ENCODE data around the gene GORASP1. TPM values are rescaled to one million over a fixed set of nuclear protein-coding genes. Genes with fewer than 3 reads are reported as not detected.

Gene GORASP1
- total and polyA plus RNA-seq, 10 donors, result 20.6 to 74.5 (median 62.2) TPM

DNA sequence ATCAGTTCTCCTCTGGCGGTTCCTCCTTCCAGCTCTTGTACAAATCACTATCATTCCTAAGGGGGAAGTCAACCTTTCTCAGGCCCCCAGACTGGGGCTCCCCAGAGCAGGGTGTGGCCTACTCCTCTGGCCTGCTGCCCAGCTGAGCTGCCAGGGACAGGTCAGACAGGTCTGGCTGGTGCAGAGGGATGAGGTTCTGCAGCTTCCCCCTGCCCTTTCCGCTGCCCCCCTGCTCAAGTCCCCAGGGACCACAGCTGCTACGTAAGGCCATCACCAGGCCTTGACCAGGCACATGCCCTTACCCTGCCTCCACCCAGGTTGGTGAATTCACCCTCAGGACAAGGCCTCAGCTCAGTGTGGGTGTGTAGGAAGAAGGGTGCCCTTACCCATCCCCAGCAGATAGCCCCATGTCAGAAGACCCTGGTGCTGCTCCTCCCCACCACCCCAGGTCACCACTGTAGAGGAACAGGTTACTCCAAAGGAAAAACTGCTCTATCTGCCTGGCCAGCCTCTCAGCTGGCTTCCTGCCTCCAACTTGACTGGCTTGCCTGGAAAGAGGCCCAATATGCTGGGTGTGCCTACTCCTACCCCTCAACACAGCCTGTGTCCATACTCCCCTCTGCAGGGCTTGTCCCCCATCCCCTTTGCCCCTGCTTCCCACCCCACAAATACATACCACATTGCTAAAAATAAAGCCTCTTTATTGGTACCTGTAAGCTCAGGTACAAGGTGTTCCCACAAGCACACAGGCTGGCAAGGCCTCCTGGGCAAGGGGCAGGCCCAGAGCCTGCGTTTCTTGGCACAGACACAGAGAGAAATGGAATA, 34.0 kb upstream of the GORASP1 start:
- Histone ChIP-seq H3K27me3 (replicated peaks in 1 of 7) (no peaks in the 10 kb centered on the region), H3K4me3 (no peak overlapping the region), H3K27ac (peak overlapping the region in 6 of 8 donors; percentile 62 to 81 (median 74)), H3K36me3 (peaks cover 5 to 98% (median 44%) of the 10 kb centered on the region in 6 donors), H3K4me1 (peaks cover 33 to 75% (median 62%) of the 10 kb centered on the region in 6 donors), H3K9me3 (no peaks in the 10 kb centered on the region)
- WGBS, 5 donors, result 47 to 65% (median 56%) methylated on average over 2 to 4 of the region's 4 CpGs
- DNase-seq, result peak; percentile 89
- TF ChIP-seq POLR2A (IDR thresholded peaks at IDR 0.05) (no peak), POLR2AphosphoS5 (IDR thresholded peaks at IDR 0.05) (peak; percentile 77 to 83 (median 83))
- intact Hi-C loops (cut with DNase I; ENCODE audit: low total_unique reads), result no loop called here

DNA sequence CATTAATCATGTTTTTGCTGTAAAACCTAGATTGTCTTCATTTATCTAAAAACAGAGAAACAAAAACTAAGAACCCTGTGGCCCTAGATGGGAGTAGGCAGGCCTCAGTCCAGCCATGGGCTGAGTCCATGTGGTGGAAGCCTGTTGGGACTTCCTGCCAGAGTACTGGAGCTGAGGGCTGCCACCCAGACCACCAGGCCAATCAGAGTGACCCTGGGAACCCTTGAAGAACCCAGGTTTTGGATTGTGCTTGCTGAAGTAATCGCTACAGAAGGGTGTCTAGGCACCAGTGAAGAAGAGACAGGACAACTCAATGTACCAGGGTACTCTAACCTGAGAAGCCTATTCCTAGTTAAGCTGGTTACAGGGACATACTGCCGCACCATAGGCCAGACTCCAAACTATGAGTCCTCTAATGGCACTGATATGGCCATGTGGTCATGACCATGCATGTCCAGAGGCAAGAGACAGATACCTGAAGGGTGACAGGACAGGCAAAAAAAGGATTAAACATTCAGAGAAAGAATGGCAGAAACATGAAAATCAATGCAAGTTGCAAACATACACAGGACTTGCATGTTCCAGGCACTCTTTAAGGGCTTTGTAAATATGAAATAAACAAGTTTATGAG, 33.0 kb upstream of the GORASP1 start:
- intact Hi-C loops (cut with DNase I; ENCODE audit: low total_unique reads), result no loop called here
- no peak overlapping the region for H3K4me3 ChIP-seq
- 92 to 100% (median 96%) methylated on average over 2 of the region's 2 CpGs for WGBS, 5 donors
- no peaks in the 10 kb centered on the region for H3K9me3 ChIP-seq
- no peaks in the 10 kb centered on the region for H3K27me3 ChIP-seq (replicated peaks in 1 of 7)
- TF ChIP-seq, protein P1, sequence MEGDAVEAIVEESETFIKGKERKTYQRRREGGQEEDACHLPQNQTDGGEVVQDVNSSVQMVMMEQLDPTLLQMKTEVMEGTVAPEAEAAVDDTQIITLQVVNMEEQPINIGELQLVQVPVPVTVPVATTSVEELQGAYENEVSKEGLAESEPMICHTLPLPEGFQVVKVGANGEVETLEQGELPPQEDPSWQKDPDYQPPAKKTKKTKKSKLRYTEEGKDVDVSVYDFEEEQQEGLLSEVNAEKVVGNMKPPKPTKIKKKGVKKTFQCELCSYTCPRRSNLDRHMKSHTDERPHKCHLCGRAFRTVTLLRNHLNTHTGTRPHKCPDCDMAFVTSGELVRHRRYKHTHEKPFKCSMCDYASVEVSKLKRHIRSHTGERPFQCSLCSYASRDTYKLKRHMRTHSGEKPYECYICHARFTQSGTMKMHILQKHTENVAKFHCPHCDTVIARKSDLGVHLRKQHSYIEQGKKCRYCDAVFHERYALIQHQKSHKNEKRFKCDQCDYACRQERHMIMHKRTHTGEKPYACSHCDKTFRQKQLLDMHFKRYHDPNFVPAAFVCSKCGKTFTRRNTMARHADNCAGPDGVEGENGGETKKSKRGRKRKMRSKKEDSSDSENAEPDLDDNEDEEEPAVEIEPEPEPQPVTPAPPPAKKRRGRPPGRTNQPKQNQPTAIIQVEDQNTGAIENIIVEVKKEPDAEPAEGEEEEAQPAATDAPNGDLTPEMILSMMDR (IDR thresholded peaks at IDR 0.05 in 8 of 11, conservative IDR thresholded peaks at IDR 0.05 in 3 of 11), result no peak
- TF ChIP-seq POLR2AphosphoS5 (IDR thresholded peaks at IDR 0.05) (no peak), POLR2A (IDR thresholded peaks at IDR 0.05) (no peak)
- DNase-seq, result no peak
- H3K4me1 ChIP-seq, result peaks cover 33 to 75% (median 60%) of the 10 kb centered on the region in 6 donors
- H3K27ac ChIP-seq, result peak overlapping the region in 5 of 8 donors; percentile 62 to 81 (median 74)
- peaks cover 5 to 88% (median 37%) of the 10 kb centered on the region in 6 donors for H3K36me3 ChIP-seq

DNA sequence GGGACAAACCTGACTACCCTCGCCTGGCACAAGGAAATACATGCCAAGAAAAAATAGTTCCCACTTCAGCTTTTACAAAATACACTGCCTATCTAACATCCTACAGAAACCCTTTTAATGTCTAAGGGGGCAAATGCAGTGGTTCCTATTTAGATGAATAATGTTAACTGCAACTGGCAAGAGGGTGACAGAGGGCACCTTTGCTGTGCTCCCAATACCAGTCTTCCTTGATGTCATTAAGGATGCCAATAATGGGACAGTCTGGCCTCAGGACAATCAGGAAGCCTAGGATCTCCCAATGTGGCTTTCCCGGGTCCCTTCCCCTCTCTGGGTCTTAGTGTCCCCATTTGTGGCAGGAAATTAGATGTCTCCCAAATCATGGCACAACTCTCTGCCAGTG, 32.0 kb upstream of the GORASP1 start:
- no peak for DNase-seq
- TF ChIP-seq, protein P1 (IDR thresholded peaks at IDR 0.05 in 8 of 11, conservative IDR thresholded peaks at IDR 0.05 in 3 of 11), result no peak
- no peak for TF ChIP-seq POLR2AphosphoS5 (IDR thresholded peaks at IDR 0.05)
- TF ChIP-seq POLR2A (IDR thresholded peaks at IDR 0.05), result no peak
- Histone ChIP-seq H3K36me3 (peaks cover 5 to 80% (median 28%) of the 10 kb centered on the region in 6 donors), H3K27me3 (replicated peaks in 1 of 7) (no peaks in the 10 kb centered on the region), H3K9me3 (no peaks in the 10 kb centered on the region), H3K4me1 (peaks cover 35 to 75% (median 58%) of the 10 kb centered on the region in 6 donors), H3K27ac (no peak overlapping the region), H3K4me3 (no peak overlapping the region)
- intact Hi-C loops (cut with DNase I; ENCODE audit: low total_unique reads), result no loop called here
- 84 to 92% (median 89%) methylated on average over 2 of the region's 2 CpGs for WGBS, 5 donors

DNA sequence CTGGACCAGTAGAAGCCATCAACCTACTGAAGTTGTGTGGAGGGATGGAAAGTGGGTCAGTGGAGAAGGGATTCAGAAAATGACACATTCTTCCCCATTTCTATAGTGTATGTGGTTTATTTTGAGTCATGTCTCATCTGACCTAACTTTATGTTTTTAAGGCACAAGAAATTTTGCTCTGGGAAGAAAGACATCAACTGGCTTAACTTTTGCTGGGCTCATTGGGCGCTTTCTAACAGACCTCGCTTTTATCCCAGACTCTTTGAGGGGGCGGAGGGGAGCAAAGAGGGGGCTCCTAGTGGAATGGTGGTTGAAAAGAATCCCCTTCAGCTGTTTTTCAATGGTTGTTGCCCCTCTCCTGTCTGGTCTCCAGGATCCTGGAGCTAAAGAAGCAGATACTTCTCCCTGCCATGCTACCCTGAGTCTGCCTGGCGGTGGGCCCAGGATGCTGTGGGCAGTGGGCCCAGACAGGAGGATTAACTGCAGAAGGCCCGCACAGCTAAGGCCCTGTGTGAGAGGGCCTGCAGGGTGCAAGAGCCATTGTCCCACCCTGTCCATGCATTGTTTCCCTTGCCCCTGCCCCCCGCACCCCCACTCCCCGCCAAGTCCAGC, 31.5 kb upstream of the GORASP1 start:
- no peak for DNase-seq
- WGBS, 5 donors, result 86 to 96% (median 95%) methylated on average over 5 to 7 of the region's 7 CpGs
- Histone ChIP-seq H3K27ac (no peak overlapping the region), H3K9me3 (no peaks in the 10 kb centered on the region), H3K36me3 (peaks cover 5 to 80% (median 23%) of the 10 kb centered on the region in 6 donors), H3K4me3 (no peak overlapping the region), H3K27me3 (replicated peaks in 1 of 7) (no peaks in the 10 kb centered on the region), H3K4me1 (peaks cover 35 to 75% (median 53%) of the 10 kb centered on the region in 6 donors)
- intact Hi-C loops (cut with DNase I; ENCODE audit: low total_unique reads), result no loop called here
- no peak for TF ChIP-seq POLR2AphosphoS5 (IDR thresholded peaks at IDR 0.05)
- TF ChIP-seq, protein P1 (IDR thresholded peaks at IDR 0.05 in 8 of 11, conservative IDR thresholded peaks at IDR 0.05 in 3 of 11), result no peak
- no peak for TF ChIP-seq POLR2A (IDR thresholded peaks at IDR 0.05)

Measured in spleen (tissue), 11 donors.